Mammary epithelial cell (primary cell): ENCODE results near the gene ZNF292.

ENCODE experiments used
- CTCF ChIP-seq, 2 donors: IDR thresholded peaks in 1 of 2; conservative IDR thresholded peaks in 1 of 2; 2 replicates each; pipeline ENCODE4 v1.5.1; 2011 to 2012; ENCODE audit warnings: inconsistent platforms in 2 of 2, low read length in 2 of 2, mild to moderate bottlenecking in 2 of 2, control low read depth in 1 of 2, low read depth in 1 of 2; ENCODE audit not compliant: insufficient read depth in 1 of 2; ENCODE audit errors: extremely low read depth in 1 of 2
- EZH2 ChIP-seq: IDR thresholded peaks from 2 replicates; pipeline ENCODE4 v1.6.1; 2012; ENCODE audit warnings: low read length, inconsistent platforms, borderline replicate concordance

GRCh38 chr6:87139236-87139635 lies 16.1 kb upstream of the ZNF292 start:
- peak; percentile 70 to 76 for TF ChIP-seq CTCF (conservative IDR thresholded peaks at IDR 0.05 in 1 of 2, IDR thresholded peaks at IDR 0.05 in 1 of 2; ENCODE audit: extremely low read depth in 1 of 2, insufficient read depth in 1 of 2, low read depth in 1 of 2, low read length in 2 of 2)
- no peak for TF ChIP-seq EZH2
